Measurements from ENCODE around the gene RNPS1.

RNPS1 gene

GRCh38 chr16:2230376-2230775 lies 37.5 kb downstream of the RNPS1 start:
- DNase-seq (no peak), ATAC-seq (replicated peaks) (no peak)
- Mint-ChIP-seq H3K36me3 (peaks cover 35 to 39% of the 10 kb centered on the region in 2 donors), H3K4me3 (no peak overlapping the region), H3K27me3 (no peaks in the 10 kb centered on the region), H3K27ac (no peak overlapping the region), H3K4me1 (peaks cover 3 to 14% of the 10 kb centered on the region in 2 donors), H3K9me3 (no peaks in the 10 kb centered on the region)

DNA sequence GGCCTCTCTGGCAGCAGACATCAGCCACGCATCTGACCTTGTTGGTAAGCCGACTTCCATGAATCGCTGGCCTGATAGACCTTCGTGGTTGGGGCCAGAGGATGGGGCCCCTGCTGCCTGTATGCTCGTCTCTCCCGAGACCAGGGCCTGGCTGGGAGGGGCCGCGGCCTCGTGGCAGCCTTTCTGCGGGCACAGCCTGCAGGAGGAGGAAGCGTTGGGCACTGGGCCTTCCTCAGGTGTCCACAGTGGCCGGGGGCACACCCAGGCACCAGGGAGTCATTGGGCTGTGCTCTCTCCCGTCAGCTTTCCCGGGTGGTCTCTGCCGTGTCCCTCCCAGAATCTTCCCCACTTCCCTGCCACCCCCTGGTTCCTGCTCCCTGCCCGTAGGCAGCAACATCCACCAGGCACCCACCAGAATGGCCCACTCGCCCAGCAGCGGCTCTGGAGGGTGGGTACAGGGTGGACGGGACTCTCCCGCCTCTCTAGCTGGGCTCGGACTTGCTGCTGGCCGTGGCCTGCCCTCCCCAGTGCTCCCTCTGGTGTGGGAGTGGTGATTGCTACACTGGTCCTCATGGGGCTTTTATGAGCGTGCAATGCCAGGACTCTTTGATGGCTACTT lies 38.2 kb downstream of the RNPS1 start:
- Mint-ChIP-seq H3K9me3 (no peaks in the 10 kb centered on the region), H3K27ac (no peak overlapping the region), H3K36me3 (peaks cover 30 to 33% of the 10 kb centered on the region in 2 donors), H3K4me1 (peaks cover 3 to 19% of the 10 kb centered on the region in 2 donors), H3K27me3 (no peaks in the 10 kb centered on the region), H3K4me3 (peak overlapping the region in 1 of 2 donors; percentile 19)
- ATAC-seq (replicated peaks) (no peak), DNase-seq (no peak)

- Mint-ChIP-seq H3K27me3 (no peaks in the 10 kb centered on the region), H3K4me3 (no peak overlapping the region), H3K27ac (no peak overlapping the region), H3K9me3 (no peaks in the 10 kb centered on the region), H3K4me1 (peaks cover 7 to 25% of the 10 kb centered on the region in 2 donors), H3K36me3 (peaks cover 25 to 27% of the 10 kb centered on the region in 2 donors)
- no peak for DNase-seq
- no peak for ATAC-seq (replicated peaks)
Measured at GRCh38 chr16:2229091-2229490, 38.8 kb downstream of the RNPS1 start.

DNA sequence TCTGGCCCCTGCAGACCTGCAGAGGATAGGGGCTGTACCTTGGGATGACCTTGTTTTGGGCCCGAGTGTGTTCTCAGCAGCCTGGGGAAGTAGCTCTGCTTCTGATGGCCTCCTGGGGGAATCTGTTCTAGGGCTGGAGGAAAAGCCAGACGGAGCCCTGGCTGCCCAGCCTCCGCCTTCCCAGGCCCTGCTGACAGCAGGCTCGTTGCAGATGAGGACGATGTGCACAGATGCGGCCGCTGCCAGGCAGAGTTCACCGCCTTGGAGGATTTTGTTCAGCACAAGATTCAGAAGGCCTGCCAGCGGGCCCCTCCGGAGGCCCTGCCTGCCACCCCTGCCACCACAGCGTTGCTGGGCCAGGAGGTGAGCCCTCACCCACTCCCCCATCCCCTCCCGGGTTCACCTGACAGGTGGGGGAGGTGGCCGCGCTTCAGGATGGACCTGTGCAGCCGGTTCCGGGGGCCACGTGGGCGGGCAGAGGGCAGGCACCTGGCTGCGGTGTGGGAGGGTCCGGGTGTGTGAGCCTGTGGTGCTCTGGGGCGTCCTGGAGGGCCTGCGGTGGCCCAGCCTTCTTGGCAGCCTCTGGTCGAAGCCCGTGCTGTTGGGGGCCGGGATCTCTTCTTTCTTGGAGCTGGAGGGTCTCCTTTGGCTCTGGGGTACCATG lies 39.6 kb downstream of the RNPS1 start:
- Mint-ChIP-seq H3K27me3 (no peaks in the 10 kb centered on the region), H3K9me3 (no peaks in the 10 kb centered on the region), H3K27ac (no peak overlapping the region), H3K4me1 (peaks cover 7 to 27% of the 10 kb centered on the region in 2 donors), H3K36me3 (peaks cover 20 to 22% of the 10 kb centered on the region in 2 donors), H3K4me3 (no peak overlapping the region)
- no peak for ATAC-seq (replicated peaks)
- DNase-seq = no peak

- H3K27me3 Mint-ChIP-seq = no peaks in the 10 kb centered on the region
- H3K4me3 Mint-ChIP-seq = no peak overlapping the region
- no peak overlapping the region for H3K27ac Mint-ChIP-seq
- H3K36me3 Mint-ChIP-seq = peaks cover 19 to 20% of the 10 kb centered on the region in 2 donors
- H3K4me1 Mint-ChIP-seq = peaks cover 10 to 27% of the 10 kb centered on the region in 2 donors
- DNase-seq = no peak
- no peaks in the 10 kb centered on the region for H3K9me3 Mint-ChIP-seq
- no peak for ATAC-seq (replicated peaks)
Measured at GRCh38 chr16:2226918-2227317, 41.0 kb downstream of the RNPS1 start.

DNA sequence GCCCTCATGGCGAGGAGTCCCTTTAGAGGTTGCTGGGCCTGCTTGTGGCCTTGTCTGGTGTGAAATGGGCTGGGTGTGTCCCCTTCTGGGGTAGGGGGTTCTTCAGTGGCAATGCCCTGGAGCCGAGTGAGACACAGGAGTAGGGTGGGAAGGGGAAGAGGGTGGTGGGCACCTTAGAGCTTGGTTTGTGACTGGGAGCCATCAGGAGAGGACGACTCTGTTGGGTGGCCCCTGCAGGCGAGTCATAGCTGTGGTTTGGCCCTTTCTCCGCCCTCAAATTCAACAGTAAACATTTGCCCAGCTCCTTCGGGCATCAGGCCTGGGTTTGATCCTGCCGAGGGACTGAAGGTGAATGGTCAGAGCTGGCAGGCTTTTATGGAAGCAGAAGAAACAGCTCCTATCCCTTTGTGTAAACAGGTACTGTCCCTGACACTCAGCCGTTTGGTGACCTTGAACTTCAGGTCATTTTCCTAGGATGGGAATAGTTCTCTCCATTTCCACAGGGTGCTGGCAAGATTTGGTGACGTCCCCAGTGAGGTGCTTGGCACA lies 41.6 kb downstream of the RNPS1 start:
- peaks cover 18% of the 10 kb centered on the region in 2 donors for H3K36me3 Mint-ChIP-seq
- no peak for DNase-seq
- no peak for ATAC-seq (replicated peaks)
- no peak overlapping the region for H3K27ac Mint-ChIP-seq
- H3K4me1 Mint-ChIP-seq = peaks cover 10 to 27% of the 10 kb centered on the region in 2 donors
- H3K9me3 Mint-ChIP-seq = no peaks in the 10 kb centered on the region
- H3K27me3 Mint-ChIP-seq = no peaks in the 10 kb centered on the region
- H3K4me3 Mint-ChIP-seq = peak overlapping the region in 1 of 2 donors; percentile 4

GRCh38 chr16:2223942-2224486 lies 43.9 kb downstream of the RNPS1 start:
- Mint-ChIP-seq H3K27ac (peak overlapping the region; percentile 84), H3K4me3 (peak overlapping the region; percentile 86 to 91), H3K9me3 (no peaks in the 10 kb centered on the region), H3K4me1 (peaks cover 10 to 27% of the 10 kb centered on the region in 2 donors), H3K27me3 (no peaks in the 10 kb centered on the region), H3K36me3 (peaks cover 3 to 4% of the 10 kb centered on the region in 2 donors)
- ATAC-seq (replicated peaks) = peak; percentile 25 to 30
- peak; percentile 22 for DNase-seq

DNA sequence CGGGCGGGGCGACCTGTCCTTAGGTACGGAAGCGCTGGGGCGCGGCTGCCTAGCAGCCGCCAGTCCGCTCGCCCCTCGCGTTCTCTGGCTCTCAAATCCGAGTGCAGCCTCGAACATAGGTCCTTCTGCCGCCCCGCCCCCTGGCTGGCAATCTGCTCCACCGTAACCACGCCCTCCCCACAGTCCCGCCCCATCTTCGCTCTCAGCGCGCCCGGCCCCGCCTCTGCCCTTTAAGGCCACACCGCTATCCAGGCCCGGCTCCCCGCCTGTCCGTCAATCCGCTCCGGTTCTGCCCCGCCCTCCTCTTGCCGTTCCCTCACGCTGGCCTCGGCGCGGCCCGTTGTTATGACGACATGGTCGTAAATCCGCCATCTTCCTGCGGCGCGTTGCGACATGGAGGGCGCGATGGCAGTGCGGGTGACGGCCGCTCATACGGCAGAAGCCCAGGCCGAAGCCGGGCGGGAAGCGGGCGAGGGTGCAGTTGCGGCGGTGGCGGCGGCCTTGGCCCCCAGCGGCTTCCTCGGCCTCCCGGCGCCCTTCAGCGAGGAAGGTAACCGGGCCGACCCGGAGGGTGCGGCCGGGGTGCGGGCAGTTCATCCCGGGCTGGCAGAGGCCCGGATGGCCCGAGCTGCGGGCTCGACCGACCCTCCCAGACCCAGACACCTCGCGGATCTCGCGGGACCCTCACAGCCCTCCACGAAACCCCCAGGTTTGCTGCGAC lies 44.5 kb downstream of the RNPS1 start, which contains the start of gene E4F1:
Gene E4F1 (plus strand): TSS at position 371 of the 721 bp plus-strand sequence. CDS start 23 bp downstream, at position 394.
- peak within 1 kb of the TSS; percentile 89 for H3K27ac Mint-ChIP-seq
- H3K27me3 Mint-ChIP-seq = no peaks in the 10 kb centered on the region
- peaks cover 0 to 3% of the 10 kb centered on the region in 2 donors for H3K36me3 Mint-ChIP-seq
- ATAC-seq (replicated peaks) = peak; percentile 98
- peaks cover 10 to 27% of the 10 kb centered on the region in 2 donors for H3K4me1 Mint-ChIP-seq
- H3K4me3 Mint-ChIP-seq = peak within 1 kb of the TSS; percentile 86 to 91
- no peaks in the 10 kb centered on the region for H3K9me3 Mint-ChIP-seq
- DNase-seq = peak; percentile 99

DNA sequence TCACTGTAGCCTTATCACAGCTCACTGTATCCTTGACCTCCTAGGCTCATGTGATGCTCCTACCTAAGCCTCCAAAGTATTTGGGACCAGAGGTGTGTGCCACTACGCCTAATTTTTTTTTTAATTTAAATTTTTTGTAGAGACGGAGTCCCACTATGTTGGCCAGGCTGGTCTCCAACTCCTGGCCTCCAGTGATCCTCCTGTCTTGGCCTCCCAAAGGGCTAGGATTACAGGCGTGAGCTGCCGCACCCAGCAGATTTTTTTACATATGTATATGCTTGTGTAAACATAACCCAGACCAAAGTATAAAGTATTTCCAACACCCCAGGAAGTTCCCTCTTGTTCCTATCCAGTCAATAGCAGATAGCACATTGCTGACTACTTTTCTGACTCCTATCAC lies 51.6 kb downstream of the RNPS1 start:
- Mint-ChIP-seq H3K4me3 (peak overlapping the region; percentile 87 to 89), H3K9me3 (no peaks in the 10 kb centered on the region), H3K36me3 (peaks cover 14 to 17% of the 10 kb centered on the region in 2 donors), H3K27ac (peak overlapping the region; percentile 69), H3K27me3 (no peaks in the 10 kb centered on the region), H3K4me1 (peaks cover 14 to 22% of the 10 kb centered on the region in 2 donors)
- ATAC-seq (replicated peaks) (no peak), DNase-seq (no peak)

- no peak for DNase-seq
- Mint-ChIP-seq H3K36me3 (peaks cover 18 to 20% of the 10 kb centered on the region in 2 donors), H3K4me3 (peak within 1 kb of the TSS; percentile 87 to 89), H3K27me3 (no peaks in the 10 kb centered on the region), H3K4me1 (peaks cover 17 to 26% of the 10 kb centered on the region in 2 donors), H3K9me3 (no peaks in the 10 kb centered on the region), H3K27ac (peak within 1 kb of the TSS; percentile 95)
- ATAC-seq (replicated peaks) = no peak
Measured at GRCh38 chr16:2214719-2214968, 53.3 kb downstream of the RNPS1 start, which contains the start of gene PGP. PGP (minus strand) TSS chr16:2214840; CDS start chr16:2214777, 63 bp downstream.

DNA sequence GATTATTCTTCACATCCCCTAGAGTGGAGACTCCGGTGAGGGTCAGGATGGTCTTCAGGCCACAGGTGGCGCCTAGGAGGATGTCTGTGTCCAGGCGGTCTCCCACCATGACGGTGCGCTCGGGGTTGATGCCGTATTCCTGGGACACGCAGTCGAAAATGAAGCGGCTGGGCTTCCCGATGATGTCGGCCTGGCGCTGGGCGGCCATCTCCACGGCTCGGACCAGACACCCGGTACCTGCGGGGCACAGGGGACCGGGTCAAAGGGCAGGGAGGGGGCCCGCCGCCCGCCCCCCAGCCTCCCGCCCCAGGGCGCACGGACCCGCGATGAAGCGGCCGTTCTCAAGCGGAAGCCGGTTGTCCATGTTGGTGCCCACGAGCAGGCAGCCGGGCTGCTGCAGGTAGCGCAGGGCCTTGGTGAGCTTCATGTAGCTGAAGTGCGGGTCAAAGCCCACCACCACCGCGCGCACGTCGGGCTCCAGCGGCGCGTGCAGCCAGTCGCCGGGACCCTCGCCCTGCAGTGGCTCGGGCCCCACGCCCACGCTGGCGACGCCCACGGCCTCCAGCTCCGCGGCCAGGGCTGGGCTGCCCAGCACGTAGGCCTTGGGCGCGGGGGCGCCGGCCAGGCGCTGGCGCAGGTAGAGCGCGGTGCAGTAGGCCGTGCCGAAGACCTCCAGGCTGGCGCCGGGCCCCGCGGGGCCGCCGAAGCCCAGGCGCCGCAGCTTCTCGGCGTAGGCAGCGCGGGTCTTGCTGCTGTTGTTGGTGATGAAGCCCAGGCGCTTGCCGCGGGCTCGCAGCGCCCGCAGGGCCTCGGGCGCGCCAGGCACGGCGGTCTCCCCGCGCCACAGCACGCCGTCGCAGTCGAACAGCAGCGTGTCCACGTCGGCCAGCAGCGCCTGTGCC lies 53.9 kb downstream of the RNPS1 start:
- Mint-ChIP-seq H3K4me1 (peaks cover 17 to 26% of the 10 kb centered on the region in 2 donors), H3K36me3 (peaks cover 18 to 23% of the 10 kb centered on the region in 2 donors), H3K27ac (peak overlapping the region; percentile 76), H3K27me3 (no peaks in the 10 kb centered on the region), H3K9me3 (no peaks in the 10 kb centered on the region), H3K4me3 (peak overlapping the region; percentile 77 to 80)
- DNase-seq (no peak), ATAC-seq (replicated peaks) (peak; percentile 2 to 3)

DNA sequence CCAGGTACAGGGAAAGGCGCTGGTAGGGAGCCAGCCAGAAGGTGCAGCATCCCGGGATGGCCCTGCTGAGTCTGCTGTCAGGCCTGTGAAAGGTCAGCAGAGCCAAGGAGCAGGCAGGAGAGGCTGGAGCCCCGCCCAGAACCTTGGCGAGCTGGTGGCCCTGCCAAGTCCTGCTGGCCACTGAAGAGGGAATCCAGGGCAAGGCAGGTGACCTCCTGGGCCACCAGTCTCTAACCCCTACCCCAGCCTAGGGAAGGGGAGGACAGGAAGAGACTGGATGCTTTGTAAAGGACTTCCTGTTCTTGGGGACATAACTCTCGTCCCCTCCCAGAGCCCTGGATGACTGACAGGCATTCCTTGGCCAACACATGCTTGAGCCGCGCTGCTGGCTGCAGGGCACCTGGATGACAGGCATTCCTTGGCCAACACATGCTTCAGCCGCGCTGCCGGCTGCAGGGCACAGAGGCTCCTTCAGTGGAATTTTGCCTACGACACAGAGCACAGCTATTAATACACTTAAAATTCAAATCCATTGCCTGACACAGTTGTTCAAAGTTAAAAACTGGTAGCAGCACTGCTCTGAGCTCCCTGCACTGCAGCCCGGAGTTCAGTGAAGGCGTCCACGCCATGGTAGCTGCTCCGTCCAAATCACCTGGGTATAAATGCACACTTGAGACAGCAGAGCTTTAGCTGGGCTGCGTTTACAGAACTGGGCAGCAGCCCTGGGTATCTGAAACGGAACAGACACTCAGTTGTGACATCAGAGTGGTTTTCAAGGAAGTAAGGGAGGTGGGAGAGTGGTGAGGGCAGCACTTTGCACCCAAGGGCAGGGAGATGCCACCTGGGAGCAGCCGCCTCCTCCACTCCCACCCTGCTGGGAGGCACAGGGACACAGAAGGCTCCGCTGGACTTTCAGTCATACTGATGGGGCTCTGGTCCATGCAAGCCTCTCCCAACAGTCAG lies 55.3 kb downstream of the RNPS1 start:
- DNase-seq = no peak
- no peak for ATAC-seq (replicated peaks)

More for the DNA sequence above, 55.3 kb downstream of the RNPS1 start:
- peaks cover 29 to 36% of the 10 kb centered on the region in 2 donors for H3K36me3 Mint-ChIP-seq
- no peaks in the 10 kb centered on the region for H3K9me3 Mint-ChIP-seq
- H3K27me3 Mint-ChIP-seq = no peaks in the 10 kb centered on the region
- peak overlapping the region; percentile 77 to 80 for H3K4me3 Mint-ChIP-seq
- peaks cover 23 to 36% of the 10 kb centered on the region in 2 donors for H3K4me1 Mint-ChIP-seq
- peak overlapping the region; percentile 76 for H3K27ac Mint-ChIP-seq
